Memory B cell (primary cell): ENCODE measurements around the gene ARMH3.

Source experiments
- ATAC-seq: fragments of 150-1000 bp; cut with Tn5 transposase; 2 replicates; pipeline ENCODE4 v1.10.0; 2021; ENCODE audit warnings: low read depth, mild to moderate bottlenecking, moderate library complexity
- DNase-seq, 2 donors: peaks; one replicate each; pipeline ENCODE4 v3.0.0; 2022; ENCODE audit warnings: low spot score in 2 of 2
- H3K27ac Mint-ChIP-seq: one replicate; pipeline ENCODE4 v1.8.0; 2022; ENCODE audit warnings: mild to moderate bottlenecking, moderate library complexity, mixed read lengths
- H3K27me3 Mint-ChIP-seq: one replicate; pipeline ENCODE4 v1.8.0; 2022; ENCODE audit warnings: mixed read lengths
- H3K36me3 Mint-ChIP-seq: one replicate; pipeline ENCODE4 v1.8.0; 2022; ENCODE audit warnings: mild to moderate bottlenecking, mixed read lengths
- H3K4me1 Mint-ChIP-seq: one replicate; pipeline ENCODE4 v1.8.0; 2022; ENCODE audit warnings: mixed read lengths
- H3K4me3 Mint-ChIP-seq: one replicate; pipeline ENCODE4 v1.8.0; 2022; ENCODE audit warnings: mild to moderate bottlenecking, moderate library complexity, mixed read lengths
- H3K9me3 Mint-ChIP-seq: one replicate; pipeline ENCODE4 v1.8.0; 2022; ENCODE audit warnings: mixed read lengths

Gene ARMH3, protein sequence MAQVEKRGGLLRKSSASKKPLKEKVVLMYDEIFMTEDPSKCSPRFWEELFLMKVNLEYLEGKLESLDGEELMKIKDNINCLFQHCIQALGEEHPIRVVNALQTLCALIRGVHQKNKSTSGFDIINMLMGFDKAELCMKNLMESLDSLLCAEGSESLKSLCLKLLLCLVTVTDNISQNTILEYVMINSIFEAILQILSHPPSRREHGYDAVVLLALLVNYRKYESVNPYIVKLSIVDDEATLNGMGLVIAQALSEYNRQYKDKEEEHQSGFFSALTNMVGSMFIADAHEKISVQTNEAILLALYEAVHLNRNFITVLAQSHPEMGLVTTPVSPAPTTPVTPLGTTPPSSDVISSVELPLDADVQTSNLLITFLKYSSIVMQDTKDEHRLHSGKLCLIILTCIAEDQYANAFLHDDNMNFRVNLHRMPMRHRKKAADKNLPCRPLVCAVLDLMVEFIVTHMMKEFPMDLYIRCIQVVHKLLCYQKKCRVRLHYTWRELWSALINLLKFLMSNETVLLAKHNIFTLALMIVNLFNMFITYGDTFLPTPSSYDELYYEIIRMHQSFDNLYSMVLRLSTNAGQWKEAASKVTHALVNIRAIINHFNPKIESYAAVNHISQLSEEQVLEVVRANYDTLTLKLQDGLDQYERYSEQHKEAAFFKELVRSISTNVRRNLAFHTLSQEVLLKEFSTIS

GRCh38 chr10:102055647-102056419 is at the start of gene ARMH3:
Gene ARMH3, minus strand, starts transcription at chr10:102056173. Its CDS starts 16,059 bp downstream, at chr10:102040114.
- H3K36me3 Mint-ChIP-seq = peaks cover 2% of the 10 kb centered on the region
- peaks cover 22% of the 10 kb centered on the region for H3K4me1 Mint-ChIP-seq
- no peaks in the 10 kb centered on the region for H3K9me3 Mint-ChIP-seq
- peak; percentile 82 to 83 for DNase-seq
- peak within 1 kb of the TSS; percentile 99 for H3K4me3 Mint-ChIP-seq
- H3K27ac Mint-ChIP-seq = peak within 1 kb of the TSS; percentile 97
- peak; percentile 97 for ATAC-seq
- no peaks in the 10 kb centered on the region for H3K27me3 Mint-ChIP-seq

DNA sequence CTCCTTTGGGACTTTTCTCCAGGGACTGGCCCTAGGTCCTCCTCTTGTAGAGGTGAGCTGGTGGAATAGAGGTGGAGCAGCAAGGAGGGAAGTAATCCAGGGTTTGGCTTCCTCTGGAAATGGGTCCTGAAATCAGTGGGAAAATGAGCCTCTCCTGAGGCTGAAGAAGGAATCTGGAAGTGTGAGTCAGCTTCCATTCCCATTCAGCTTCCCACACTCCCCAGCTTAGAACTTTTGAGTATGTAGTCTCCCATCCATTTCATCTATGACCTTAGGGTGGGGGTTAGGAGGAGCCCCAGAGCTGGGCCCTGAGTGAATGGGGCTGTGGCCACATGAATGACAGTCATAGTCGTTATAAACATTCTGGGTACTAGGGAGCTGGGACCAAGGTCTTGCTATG is 46.4 kb upstream of the ARMH3 start:
- Mint-ChIP-seq H3K27ac (no peak overlapping the region), H3K4me1 (peaks cover 8% of the 10 kb centered on the region), H3K9me3 (no peaks in the 10 kb centered on the region), H3K4me3 (no peak overlapping the region), H3K36me3 (peaks cover 8% of the 10 kb centered on the region), H3K27me3 (no peaks in the 10 kb centered on the region)
- ATAC-seq (no peak), DNase-seq (no peak)

GRCh38 chr10:102101152-102101551 is 45.2 kb upstream of the ARMH3 start:
- Mint-ChIP-seq H3K27me3 (no peaks in the 10 kb centered on the region), H3K9me3 (no peaks in the 10 kb centered on the region), H3K4me1 (peaks cover 8% of the 10 kb centered on the region), H3K4me3 (no peak overlapping the region), H3K36me3 (peaks cover 6% of the 10 kb centered on the region), H3K27ac (no peak overlapping the region)
- DNase-seq = no peak
- ATAC-seq = no peak

GRCh38 chr10:102096449-102096848 is 40.5 kb upstream of the ARMH3 start:
- no peak for DNase-seq
- Mint-ChIP-seq H3K27me3 (no peaks in the 10 kb centered on the region), H3K27ac (no peak overlapping the region), H3K4me1 (no peaks in the 10 kb centered on the region), H3K36me3 (peaks cover 7% of the 10 kb centered on the region), H3K9me3 (no peaks in the 10 kb centered on the region), H3K4me3 (no peak overlapping the region)
- no peak for ATAC-seq

DNA sequence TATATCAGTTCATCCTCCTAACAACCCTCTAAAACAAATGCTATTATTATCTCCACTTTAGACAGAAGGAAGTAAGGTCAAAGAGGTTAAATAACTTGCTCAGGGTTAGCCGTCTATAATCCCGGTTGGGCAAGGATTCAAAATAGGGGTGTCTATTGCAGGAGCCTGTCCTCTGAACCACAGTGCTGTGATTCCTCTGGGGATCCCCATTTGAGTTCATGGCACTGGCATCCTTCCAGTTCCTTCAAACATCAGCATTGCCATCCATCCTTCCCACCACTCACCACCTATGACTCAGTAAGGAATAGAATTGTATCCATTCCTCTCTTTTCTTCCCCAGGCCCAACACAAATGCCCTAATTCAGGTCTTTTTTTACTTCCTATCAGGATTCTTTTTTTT is 34.8 kb upstream of the ARMH3 start:
- DNase-seq (no peak), ATAC-seq (no peak)
- H3K9me3 Mint-ChIP-seq = no peaks in the 10 kb centered on the region
- H3K36me3 Mint-ChIP-seq = peaks cover 2% of the 10 kb centered on the region
- H3K4me1 Mint-ChIP-seq = no peaks in the 10 kb centered on the region
- no peak overlapping the region for H3K27ac Mint-ChIP-seq
- H3K4me3 Mint-ChIP-seq = no peak overlapping the region
- no peaks in the 10 kb centered on the region for H3K27me3 Mint-ChIP-seq

DNA sequence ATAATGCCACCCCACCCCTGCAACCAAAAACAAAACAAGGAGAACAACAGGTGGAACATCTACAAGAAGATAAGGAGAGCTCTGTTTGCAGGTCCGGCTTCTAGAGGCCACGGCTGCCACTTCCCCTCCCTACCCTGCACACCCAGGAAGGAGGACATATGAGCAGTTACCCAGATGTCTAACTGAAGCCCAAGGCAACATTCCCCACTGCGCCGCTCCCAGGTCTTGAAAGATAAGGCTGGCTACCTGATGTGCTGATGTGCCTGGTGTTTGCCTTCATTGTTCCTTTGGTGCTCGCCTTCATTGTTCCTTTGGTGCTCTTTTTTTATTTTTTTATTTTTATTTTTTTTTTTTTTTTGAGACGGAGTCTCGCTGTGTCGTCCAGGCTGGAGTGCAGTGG is 30.2 kb upstream of the ARMH3 start:
- ATAC-seq = no peak
- Mint-ChIP-seq H3K4me1 (no peaks in the 10 kb centered on the region), H3K9me3 (no peaks in the 10 kb centered on the region), H3K27me3 (no peaks in the 10 kb centered on the region), H3K27ac (no peak overlapping the region), H3K4me3 (no peak overlapping the region), H3K36me3 (no peaks in the 10 kb centered on the region)
- no peak for DNase-seq

GRCh38 chr10:102085336-102085735 is 29.4 kb upstream of the ARMH3 start:
- H3K4me3 Mint-ChIP-seq = no peak overlapping the region
- no peaks in the 10 kb centered on the region for H3K36me3 Mint-ChIP-seq
- no peaks in the 10 kb centered on the region for H3K4me1 Mint-ChIP-seq
- DNase-seq (no peak), ATAC-seq (no peak)
- H3K27ac Mint-ChIP-seq = no peak overlapping the region
- no peaks in the 10 kb centered on the region for H3K9me3 Mint-ChIP-seq
- no peaks in the 10 kb centered on the region for H3K27me3 Mint-ChIP-seq

DNA sequence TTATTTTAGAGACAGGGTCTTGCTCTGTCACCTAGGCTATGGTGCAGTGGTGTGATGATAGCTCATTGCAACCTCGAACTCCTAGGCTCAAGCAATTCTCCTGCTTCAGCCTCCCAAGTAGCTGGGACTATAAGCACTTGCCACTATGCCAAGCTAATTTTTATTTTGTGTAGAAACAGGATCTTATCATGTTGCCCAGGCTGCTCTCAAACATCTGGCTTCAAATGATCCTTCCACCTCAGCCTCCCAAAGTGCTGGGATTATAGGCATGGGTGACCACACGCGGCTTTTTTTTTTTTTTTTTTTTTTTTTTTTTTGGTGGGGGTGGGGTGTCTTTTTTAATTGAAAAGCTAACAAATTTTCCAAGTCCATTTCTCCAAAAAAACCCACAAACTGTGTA is 27.6 kb upstream of the ARMH3 start:
- H3K27me3 Mint-ChIP-seq = no peaks in the 10 kb centered on the region
- no peak overlapping the region for H3K4me3 Mint-ChIP-seq

DNA sequence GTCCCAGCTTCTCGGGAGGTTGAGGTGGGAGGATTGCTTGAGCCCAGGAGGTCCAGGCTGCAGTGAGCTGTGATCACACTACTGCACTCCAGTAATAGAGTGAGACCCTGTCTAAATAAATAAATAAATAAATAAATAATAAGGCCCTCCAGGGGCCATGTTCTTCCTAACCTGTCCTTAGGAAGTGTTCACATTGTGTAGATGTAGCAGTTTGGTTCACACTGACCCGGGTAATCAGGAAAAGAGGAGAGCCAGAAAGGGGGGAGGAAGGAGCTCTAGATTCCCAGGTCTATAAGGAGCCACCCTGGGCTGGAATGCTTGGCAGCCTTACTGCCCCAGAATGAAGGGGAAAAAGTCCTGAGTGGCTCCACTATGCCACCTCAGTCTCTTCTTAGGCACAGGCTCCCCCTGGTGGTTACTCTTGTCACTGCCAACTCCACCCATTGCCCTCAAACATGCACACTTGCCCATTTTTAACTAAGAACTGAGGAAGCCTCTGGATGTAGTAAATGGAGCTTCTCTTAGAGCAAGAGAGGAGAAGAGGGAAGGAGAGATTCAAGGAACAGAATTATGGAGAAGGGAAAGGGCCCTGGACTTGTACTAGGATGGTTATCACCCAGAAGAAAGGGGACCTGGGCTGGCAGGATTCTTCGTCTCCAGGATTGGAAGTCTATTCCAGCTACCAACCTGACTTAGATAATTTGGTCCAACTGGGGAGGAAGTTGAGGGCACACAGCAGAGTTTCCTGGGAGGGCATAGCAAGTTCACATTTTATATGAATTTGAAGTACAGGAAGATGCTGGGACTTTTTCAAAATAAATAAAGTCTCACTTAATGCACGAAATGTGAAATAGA is 16.9 kb upstream of the ARMH3 start:
- H3K27me3 Mint-ChIP-seq = no peaks in the 10 kb centered on the region
- DNase-seq = peak; percentile 82 to 86
- no peak overlapping the region for H3K27ac Mint-ChIP-seq
- H3K4me3 Mint-ChIP-seq = no peak overlapping the region
- no peaks in the 10 kb centered on the region for H3K9me3 Mint-ChIP-seq
- peak; percentile 98 for ATAC-seq
- H3K36me3 Mint-ChIP-seq = peaks cover 2% of the 10 kb centered on the region
- peaks cover 6% of the 10 kb centered on the region for H3K4me1 Mint-ChIP-seq

More for the DNA sequence above, 27.6 kb upstream of the ARMH3 start:
- Mint-ChIP-seq H3K4me1 (no peaks in the 10 kb centered on the region), H3K27ac (no peak overlapping the region), H3K36me3 (no peaks in the 10 kb centered on the region), H3K9me3 (no peaks in the 10 kb centered on the region)
- DNase-seq (no peak), ATAC-seq (no peak)

GRCh38 chr10:102069071-102069470 is 13.1 kb upstream of the ARMH3 start:
- H3K27ac Mint-ChIP-seq = peak overlapping the region; percentile 69
- H3K4me1 Mint-ChIP-seq = peaks cover 22% of the 10 kb centered on the region
- H3K36me3 Mint-ChIP-seq = peaks cover 2% of the 10 kb centered on the region
- no peak for DNase-seq
- H3K9me3 Mint-ChIP-seq = no peaks in the 10 kb centered on the region
- ATAC-seq = no peak
- H3K27me3 Mint-ChIP-seq = no peaks in the 10 kb centered on the region
- H3K4me3 Mint-ChIP-seq = no peak overlapping the region

- Mint-ChIP-seq H3K27me3 (no peaks in the 10 kb centered on the region), H3K27ac (no peak overlapping the region), H3K9me3 (no peaks in the 10 kb centered on the region), H3K4me3 (no peak overlapping the region), H3K36me3 (peaks cover 2% of the 10 kb centered on the region), H3K4me1 (peaks cover 24% of the 10 kb centered on the region)
- DNase-seq = no peak
- ATAC-seq = no peak
These were observed 12.2 kb upstream of the ARMH3 start for GRCh38 chr10:102068216-102068615.

- H3K27ac Mint-ChIP-seq = no peak overlapping the region
- ATAC-seq = no peak
These were observed 11.3 kb upstream of the ARMH3 start for GRCh38 chr10:102067091-102067916.

More at GRCh38 chr10:102067091-102067916, 11.3 kb upstream of the ARMH3 start:
- Mint-ChIP-seq H3K36me3 (peaks cover 2% of the 10 kb centered on the region), H3K4me1 (peaks cover 21% of the 10 kb centered on the region), H3K4me3 (no peak overlapping the region), H3K9me3 (no peaks in the 10 kb centered on the region), H3K27me3 (no peaks in the 10 kb centered on the region)
- DNase-seq = no peak
